Measurements from ENCODE around the gene MTRF1.
"Not testable (repeated sequence)": the region's sequence is repeated elsewhere in the genome, so short reads cannot be mapped to it uniquely, and the experiment has no call there.

MTRF1 gene

GRCh38 chr13:41178040-41178439, 85.3 kb downstream of the MTRF1 start:
- DNase-seq (ENCODE audit: low read depth, low spot score), result no peak

- DNase-seq (ENCODE audit: low read depth, low spot score), result no peak
These were observed 85.8 kb downstream of the MTRF1 start for GRCh38 chr13:41177616-41178015.

- DNase-seq (ENCODE audit: low read depth, low spot score), result not testable (repeated sequence)
These were observed 87.8 kb downstream of the MTRF1 start for GRCh38 chr13:41175576-41175975.
